MM.1S (cell line): Measurements from ENCODE around the gene IGSF9B.

Experiments used
- DNase-seq: peaks from one replicate; pipeline ENCODE4 v3.0.0-alpha.2; 2015
- H2AFZ ChIP-seq: fragments of 300-600 bp; sonication (generic); 2 replicates; pipeline ENCODE4 v1.6.0; 2016; ENCODE audit warnings: antibody characterized with exemption, low read length
- H3F3A ChIP-seq: fragments of 300-600 bp; sonication (generic); 2 replicates; pipeline ENCODE4 v1.6.1; 2016; ENCODE audit warnings: mild to moderate bottlenecking, antibody characterized with exemption, low read length, moderate library complexity, mixed read lengths; ENCODE audit not compliant: insufficient read depth
- H3K27ac ChIP-seq: fragments of 300-600 bp; sonication (generic); 2 replicates; pipeline ENCODE4 v1.5.1; 2016; ENCODE audit warnings: mild to moderate bottlenecking, low read length
- H3K27me3 ChIP-seq: fragments of 300-600 bp; sonication (generic); replicated peaks from 2 replicates; pipeline ENCODE4 v1.6.0; 2016; ENCODE audit warnings: low read length; ENCODE audit not compliant: insufficient read depth
- H3K36me3 ChIP-seq: fragments of 300-600 bp; sonication (generic); replicated peaks from 2 replicates; pipeline ENCODE4 v1.6.1; 2016; ENCODE audit warnings: mild to moderate bottlenecking, low read length, mixed read lengths; ENCODE audit not compliant: insufficient read depth
- H3K4me1 ChIP-seq: fragments of 300-600 bp; sonication (generic); 2 replicates; pipeline ENCODE4 v1.6.1; 2016; ENCODE audit warnings: low read length, mixed read lengths
- H3K4me2 ChIP-seq: fragments of 300-600 bp; sonication (generic); 2 replicates; pipeline ENCODE4 v1.6.0; 2016; ENCODE audit warnings: low read depth, low read length
- H3K4me3 ChIP-seq: fragments of 300-600 bp; sonication (generic); 2 replicates; pipeline ENCODE4 v1.5.1; 2016; ENCODE audit warnings: low read length, mixed read lengths
- H3K79me2 ChIP-seq: fragments of 300-600 bp; sonication (generic); 2 replicates; pipeline ENCODE4 v1.6.1; 2016; ENCODE audit warnings: mixed run types, low read length, mixed read lengths
- H3K9ac ChIP-seq: fragments of 300-600 bp; sonication (generic); 2 replicates; pipeline ENCODE4 v1.6.1; 2016; ENCODE audit warnings: low read length, mixed read lengths
- H3K9me2 ChIP-seq: fragments of 300-600 bp; sonication (generic); replicated peaks from 2 replicates; pipeline ENCODE4 v1.6.1; 2016; ENCODE audit warnings: mild to moderate bottlenecking, low read length, mixed read lengths; ENCODE audit not compliant: insufficient read depth
- H3K9me3 ChIP-seq: fragments of 300-600 bp; sonication (generic); replicated peaks from 2 replicates; pipeline ENCODE4 v1.6.1; 2016; ENCODE audit warnings: mild to moderate bottlenecking, low read length, mixed read lengths; ENCODE audit not compliant: insufficient read depth
- H4K20me1 ChIP-seq: fragments of 300-600 bp; sonication (generic); 2 replicates; pipeline ENCODE4 v1.6.1; 2016; ENCODE audit warnings: mild to moderate bottlenecking, low read length, moderate library complexity, mixed read lengths; ENCODE audit not compliant: insufficient read depth
- EZH2 ChIP-seq: fragments of 300-600 bp; sonication (generic); optimal IDR thresholded peaks from 2 replicates; pipeline ENCODE3; 2017; ENCODE audit warnings: low read depth, mild to moderate bottlenecking, antibody characterized with exemption, low read length, mixed read lengths
- EZH2phosphoT487 ChIP-seq: fragments of 300-600 bp; sonication (generic); IDR thresholded peaks from 2 replicates; pipeline ENCODE4 v1.6.1; 2018; ENCODE audit warnings: antibody characterized with exemption, low read length
- TF ChIP-seq, protein P1 (sequence below): fragments of 300-600 bp; sonication (generic); IDR thresholded peaks from 2 replicates; pipeline ENCODE4 v1.5.1; 2016; ENCODE audit warnings: antibody characterized with exemption, low read length, mixed read lengths

Gene IGSF9B

DNA sequence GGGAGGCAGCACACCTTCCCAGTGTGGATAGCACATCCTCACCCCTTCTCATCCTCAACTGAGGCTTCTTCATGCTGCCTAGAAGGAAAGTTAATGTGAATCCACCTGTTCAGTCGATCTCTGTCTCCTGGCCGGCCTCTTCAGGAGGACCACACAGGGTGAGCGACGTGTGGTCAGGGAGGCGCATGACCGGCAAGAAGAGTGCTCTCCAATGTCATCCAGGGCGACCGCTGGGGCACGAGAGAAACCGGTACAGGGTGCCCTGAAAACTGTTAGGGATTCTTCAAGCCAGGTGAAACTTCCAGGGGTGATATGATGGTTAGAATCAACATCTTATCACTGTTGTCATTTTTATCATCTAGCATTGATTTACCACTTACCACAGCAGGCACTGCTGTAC is 43.0 kb downstream of the IGSF9B start:
- Histone ChIP-seq H2AFZ (no peak overlapping the region), H3K79me2 (no peaks in the 10 kb centered on the region), H3F3A (no peaks in the 10 kb centered on the region), H3K36me3 (no peaks in the 10 kb centered on the region), H3K4me1 (no peaks in the 10 kb centered on the region), H3K4me2 (no peak overlapping the region), H3K9ac (no peak overlapping the region), H3K9me2 (no peaks in the 10 kb centered on the region), H3K27ac (no peak overlapping the region), H4K20me1 (no peaks in the 10 kb centered on the region), H3K27me3 (no peaks in the 10 kb centered on the region), H3K9me3 (no peaks in the 10 kb centered on the region), H3K4me3 (no peak overlapping the region)
- TF ChIP-seq, protein P1, sequence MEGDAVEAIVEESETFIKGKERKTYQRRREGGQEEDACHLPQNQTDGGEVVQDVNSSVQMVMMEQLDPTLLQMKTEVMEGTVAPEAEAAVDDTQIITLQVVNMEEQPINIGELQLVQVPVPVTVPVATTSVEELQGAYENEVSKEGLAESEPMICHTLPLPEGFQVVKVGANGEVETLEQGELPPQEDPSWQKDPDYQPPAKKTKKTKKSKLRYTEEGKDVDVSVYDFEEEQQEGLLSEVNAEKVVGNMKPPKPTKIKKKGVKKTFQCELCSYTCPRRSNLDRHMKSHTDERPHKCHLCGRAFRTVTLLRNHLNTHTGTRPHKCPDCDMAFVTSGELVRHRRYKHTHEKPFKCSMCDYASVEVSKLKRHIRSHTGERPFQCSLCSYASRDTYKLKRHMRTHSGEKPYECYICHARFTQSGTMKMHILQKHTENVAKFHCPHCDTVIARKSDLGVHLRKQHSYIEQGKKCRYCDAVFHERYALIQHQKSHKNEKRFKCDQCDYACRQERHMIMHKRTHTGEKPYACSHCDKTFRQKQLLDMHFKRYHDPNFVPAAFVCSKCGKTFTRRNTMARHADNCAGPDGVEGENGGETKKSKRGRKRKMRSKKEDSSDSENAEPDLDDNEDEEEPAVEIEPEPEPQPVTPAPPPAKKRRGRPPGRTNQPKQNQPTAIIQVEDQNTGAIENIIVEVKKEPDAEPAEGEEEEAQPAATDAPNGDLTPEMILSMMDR: no peak
- TF ChIP-seq EZH2: no peak
- no peak for TF ChIP-seq EZH2phosphoT487
- DNase-seq: no peak

- Histone ChIP-seq H3F3A (no peaks in the 10 kb centered on the region), H3K9me3 (no peaks in the 10 kb centered on the region), H3K36me3 (no peaks in the 10 kb centered on the region), H3K4me3 (no peak overlapping the region), H3K79me2 (no peaks in the 10 kb centered on the region), H3K4me1 (no peaks in the 10 kb centered on the region), H3K9me2 (no peaks in the 10 kb centered on the region), H3K4me2 (no peak overlapping the region), H3K9ac (no peak overlapping the region), H2AFZ (no peak overlapping the region), H3K27me3 (no peaks in the 10 kb centered on the region), H4K20me1 (no peaks in the 10 kb centered on the region), H3K27ac (no peak overlapping the region)
- DNase-seq: no peak
- TF ChIP-seq EZH2phosphoT487 (no peak), EZH2 (no peak)
These were observed 45.6 kb downstream of the IGSF9B start for GRCh38 chr11:133911171-133911570.

DNA sequence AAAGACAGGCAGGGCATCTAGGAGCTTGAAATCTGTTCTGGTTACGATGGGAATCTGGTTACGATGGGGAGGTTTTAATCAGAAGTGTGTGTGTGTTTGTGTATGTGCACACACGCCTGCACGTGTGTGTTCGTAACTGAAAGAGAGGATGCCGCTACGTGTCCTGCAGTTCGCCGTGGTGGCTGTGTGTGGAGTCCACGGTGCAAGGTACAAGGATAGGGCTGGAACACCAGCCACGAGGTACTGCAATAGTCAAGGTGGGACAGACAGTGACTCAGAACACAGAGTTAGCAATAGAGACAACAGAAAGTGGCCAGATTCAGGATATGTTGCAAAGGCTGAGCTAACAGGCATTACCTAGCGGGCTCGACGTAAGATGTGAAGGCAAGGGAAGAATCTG is 46.7 kb downstream of the IGSF9B start:
- no peak for TF ChIP-seq EZH2
- TF ChIP-seq EZH2phosphoT487: no peak
- TF ChIP-seq, protein P1: no peak
- no peaks in the 10 kb centered on the region for H3K4me1 ChIP-seq
- no peak overlapping the region for H3K4me3 ChIP-seq
- H3K9me3 ChIP-seq: no peaks in the 10 kb centered on the region
- H3K79me2 ChIP-seq: no peaks in the 10 kb centered on the region
- H3K9ac ChIP-seq: no peak overlapping the region
- no peaks in the 10 kb centered on the region for H3K27me3 ChIP-seq
- no peaks in the 10 kb centered on the region for H3K36me3 ChIP-seq
- H2AFZ ChIP-seq: no peak overlapping the region
- H3K4me2 ChIP-seq: no peak overlapping the region
- H3K9me2 ChIP-seq: no peaks in the 10 kb centered on the region
- no peaks in the 10 kb centered on the region for H4K20me1 ChIP-seq
- no peaks in the 10 kb centered on the region for H3F3A ChIP-seq
- no peak for DNase-seq
- no peak overlapping the region for H3K27ac ChIP-seq

- TF ChIP-seq EZH2 (no peak), EZH2phosphoT487 (no peak)
- TF ChIP-seq, protein P1: no peak
- Histone ChIP-seq H3K27ac (no peak overlapping the region), H3K4me1 (no peaks in the 10 kb centered on the region), H3F3A (no peaks in the 10 kb centered on the region), H3K27me3 (no peaks in the 10 kb centered on the region), H2AFZ (no peak overlapping the region), H3K9me3 (no peaks in the 10 kb centered on the region), H3K4me3 (no peak overlapping the region), H3K79me2 (no peaks in the 10 kb centered on the region), H3K4me2 (no peak overlapping the region), H3K36me3 (no peaks in the 10 kb centered on the region), H4K20me1 (no peaks in the 10 kb centered on the region), H3K9me2 (no peaks in the 10 kb centered on the region), H3K9ac (no peak overlapping the region)
- DNase-seq: no peak
These were observed 47.9 kb downstream of the IGSF9B start for GRCh38 chr11:133908827-133909226.
